GM18526 (cell line): Measurements from ENCODE around the gene RNF111.
A peak's percentile ranks its signal among the peaks of the same experiment; 100 is the strongest.

Source experiments
- POLR2A ChIP-seq: IDR thresholded peaks from 3 replicates; pipeline ENCODE4 v1.6.1; 2011; ENCODE audit not compliant: insufficient read length; ENCODE audit errors: extremely low read depth

RNF111 gene

DNA sequence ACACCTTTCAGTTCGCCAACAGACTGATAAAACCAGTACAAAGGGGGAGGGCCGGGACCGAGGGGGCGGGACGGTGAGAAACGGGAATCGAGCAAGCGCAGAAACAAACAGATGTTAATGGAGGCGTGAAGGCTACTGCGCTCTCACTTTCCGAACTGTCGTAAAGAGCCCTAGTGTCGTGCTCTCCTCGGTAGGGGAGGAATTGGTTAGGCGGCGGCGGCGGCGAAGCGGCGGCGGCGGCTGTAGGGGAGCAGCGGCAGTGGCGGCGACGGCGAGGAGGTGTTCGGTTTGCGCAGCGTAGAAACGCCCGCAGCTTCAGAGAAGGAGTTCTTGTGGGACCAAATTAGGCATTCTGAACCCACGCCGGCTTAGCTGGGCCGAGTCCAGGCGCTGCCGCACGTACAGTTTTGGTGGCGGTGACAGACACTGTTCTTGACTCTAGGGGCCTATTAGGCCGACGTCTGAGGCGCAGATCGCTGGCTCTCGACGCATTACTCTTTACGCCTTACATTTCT lies at the start of gene RNF111:
RNF111 (plus strand) TSS at position 173 of the 515 bp plus-strand sequence. CDS start 43,160 bp downstream, outside the sequence.
- peak; percentile 60 for TF ChIP-seq POLR2A

DNA sequence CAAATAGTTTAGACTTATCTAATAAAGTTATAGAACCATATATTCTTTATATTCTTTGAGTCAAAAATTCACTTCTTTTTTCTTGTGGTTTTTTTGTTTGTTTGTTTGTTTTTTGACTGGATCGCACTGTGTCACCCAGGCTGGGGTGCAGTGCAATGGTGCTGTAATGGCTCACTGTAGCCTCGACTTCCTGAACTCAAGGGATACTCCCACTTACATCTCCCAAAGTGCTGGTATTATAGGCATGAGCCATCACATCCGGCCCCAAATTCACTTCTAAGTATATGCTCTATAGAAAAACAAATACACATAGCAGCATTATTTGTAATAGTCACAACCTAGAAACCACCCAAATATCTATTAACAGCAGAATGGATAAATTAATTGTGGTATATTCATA lies 40.3 kb upstream of the RNF111 start:
- TF ChIP-seq POLR2A: no peak

DNA sequence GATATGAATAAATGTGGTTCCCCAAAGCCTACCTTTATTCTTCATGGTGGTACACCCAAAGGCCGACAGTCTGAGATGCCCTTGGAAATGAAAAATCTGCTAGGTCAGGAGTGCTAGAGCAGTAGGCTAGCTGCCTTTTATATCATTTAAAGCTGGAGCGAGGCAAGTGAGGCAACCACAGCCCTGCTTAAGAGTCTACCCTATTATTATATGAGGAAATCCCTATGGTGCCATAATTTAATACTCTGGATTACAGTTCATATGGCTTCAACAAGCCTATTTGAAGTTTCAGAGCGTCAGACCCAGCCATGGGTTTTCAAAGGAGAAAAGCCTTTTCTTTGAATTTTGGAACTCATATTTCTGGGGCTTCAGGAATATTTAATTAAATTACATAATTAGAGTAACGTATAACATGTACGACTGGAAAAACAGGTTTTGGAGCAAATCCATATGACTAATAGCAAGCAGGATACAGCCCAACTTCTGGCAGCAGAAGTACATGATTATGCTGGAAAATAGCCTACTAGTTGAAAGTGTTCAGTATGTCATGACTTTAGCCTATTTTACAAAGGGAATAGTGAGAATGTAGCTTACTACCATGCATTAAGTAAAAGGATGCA lies 36.0 kb upstream of the RNF111 start:
- no peak for TF ChIP-seq POLR2A

DNA sequence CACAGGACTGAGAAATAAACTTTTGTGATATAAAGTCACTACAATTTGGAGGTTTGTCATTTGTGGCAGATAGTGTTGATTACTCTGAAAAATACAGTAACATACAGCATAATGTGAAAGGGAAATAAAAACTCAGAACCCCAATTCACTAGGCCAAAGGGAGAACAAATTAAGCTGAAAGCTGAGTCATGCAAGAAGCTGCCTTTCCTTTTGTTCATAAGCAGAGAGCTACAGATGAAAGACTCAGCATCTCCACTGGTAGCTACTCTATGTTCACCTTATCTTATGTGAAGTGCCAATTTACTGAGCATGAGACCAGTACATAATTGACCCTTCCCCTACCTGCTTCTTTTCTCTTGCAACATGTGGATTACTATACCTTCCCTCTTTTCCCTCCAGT lies 34.7 kb upstream of the RNF111 start:
- no peak for TF ChIP-seq POLR2A

DNA sequence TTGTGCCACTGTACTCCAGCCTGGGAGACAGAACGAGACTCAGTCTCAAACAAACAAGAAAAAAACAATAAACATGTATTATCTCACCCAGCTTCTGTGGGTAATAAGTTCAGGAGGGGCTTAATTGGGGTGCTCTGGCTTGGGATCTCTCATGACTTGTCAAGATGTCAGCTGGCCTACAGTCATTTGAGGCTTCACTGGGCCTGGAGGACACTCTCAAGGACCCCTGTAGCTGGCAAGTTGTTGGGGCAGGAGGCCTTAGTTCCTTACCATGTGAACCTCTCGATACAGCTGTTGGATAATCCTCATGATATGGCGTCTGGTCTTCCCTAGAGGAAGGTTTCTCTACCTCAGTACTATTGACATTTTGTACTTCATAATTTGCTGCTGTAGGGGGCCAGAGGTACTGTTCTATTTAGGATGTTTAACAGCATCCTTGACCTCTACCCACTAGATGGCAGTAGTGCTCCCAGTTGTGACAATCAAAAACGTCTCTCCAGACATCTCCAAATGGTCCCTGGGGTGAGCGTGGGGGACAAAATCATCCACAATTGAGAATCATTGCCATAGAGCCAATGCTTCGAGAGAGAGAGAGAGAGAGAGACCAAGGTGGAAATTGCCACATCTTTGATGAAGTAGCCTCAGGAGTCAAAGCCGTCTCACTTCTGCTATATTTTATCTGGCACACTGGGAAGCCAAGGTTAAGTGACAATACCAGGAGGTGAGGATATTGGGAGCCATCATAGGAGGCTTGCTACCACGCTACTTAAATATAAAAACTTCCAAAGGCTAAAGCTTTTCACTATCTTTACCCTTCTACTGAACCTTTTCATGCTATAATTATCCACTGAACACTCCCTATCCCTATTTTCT lies 30.1 kb upstream of the RNF111 start:
- TF ChIP-seq POLR2A: no peak

DNA sequence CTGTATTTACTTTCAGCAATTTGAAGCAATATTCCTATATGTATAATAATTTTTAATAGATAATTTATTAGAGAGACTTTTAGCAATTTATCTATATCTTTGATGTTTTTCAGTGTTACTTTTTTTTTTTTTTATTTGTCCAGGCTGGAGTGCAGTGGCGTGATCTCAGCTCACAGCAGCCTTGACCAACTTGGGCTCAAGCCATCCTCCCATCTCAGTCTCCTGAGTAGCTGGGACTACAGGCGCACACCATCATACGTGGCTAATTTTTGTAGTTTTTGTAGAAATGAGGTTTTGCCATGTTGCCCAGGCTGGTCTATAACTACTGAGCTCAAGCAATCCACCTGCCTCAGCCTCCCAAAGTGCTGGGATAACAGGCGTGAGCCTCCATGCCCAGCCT lies 28.7 kb upstream of the RNF111 start:
- TF ChIP-seq POLR2A: no peak

DNA sequence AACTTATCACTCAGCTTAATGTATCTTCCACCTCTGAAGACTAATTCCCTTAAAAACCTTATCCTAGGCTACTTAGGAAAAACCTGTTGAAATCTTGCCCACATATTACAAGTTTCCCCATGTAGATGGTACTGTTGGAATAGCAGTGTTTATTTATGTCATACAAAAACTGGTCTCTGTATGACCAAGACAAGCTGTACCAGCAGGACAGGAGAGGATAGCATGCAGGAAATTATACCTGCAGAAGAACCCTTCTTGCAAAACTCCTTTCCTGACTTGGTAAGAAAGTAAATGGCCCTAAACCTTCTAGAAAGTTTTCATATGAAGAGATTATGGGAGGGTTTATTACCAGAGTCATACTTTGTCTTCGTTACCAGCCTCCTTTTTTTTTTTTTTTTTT lies 25.3 kb upstream of the RNF111 start:
- no peak for TF ChIP-seq POLR2A

DNA sequence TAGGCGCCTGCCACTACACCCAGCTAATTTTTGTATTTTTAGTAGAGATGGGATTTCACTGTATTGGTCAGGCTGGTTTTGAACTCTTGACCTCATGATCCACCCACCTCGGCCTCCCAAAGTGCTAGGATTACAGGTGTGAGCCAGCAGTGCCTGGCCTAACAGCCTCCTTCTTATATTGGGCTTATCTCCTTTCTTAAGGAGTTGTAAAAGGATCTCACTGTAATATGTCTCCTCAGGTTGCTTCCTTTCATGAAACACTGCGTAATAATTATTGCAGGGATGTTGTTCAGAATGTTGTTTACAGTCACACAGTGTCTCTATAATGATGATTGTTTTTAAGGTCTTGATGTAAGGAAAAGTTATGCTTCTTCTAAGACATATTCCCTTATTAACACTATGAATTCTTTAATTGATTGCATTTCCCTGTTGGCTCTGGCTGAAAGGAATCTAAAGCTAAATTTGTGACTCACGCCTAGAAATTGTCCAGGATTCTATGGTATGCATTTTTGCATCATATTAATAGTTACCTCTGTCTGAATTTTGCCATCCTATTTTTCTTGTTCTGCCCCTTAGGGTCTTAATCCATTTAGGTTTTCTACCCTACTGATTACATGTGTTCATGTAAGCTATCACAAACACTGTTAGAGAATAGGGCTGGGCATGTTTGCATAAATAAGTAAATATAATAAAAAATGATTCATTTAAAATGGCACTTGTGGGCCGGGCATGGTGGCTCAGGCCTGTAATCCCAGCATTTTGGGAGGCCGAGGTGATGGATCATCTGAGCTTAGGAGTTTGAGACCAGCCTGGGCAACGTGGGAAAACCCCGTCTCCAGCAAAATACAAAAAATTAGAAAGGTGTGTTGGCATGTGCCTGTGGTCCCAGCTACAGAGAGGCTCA lies 24.5 kb upstream of the RNF111 start:
- TF ChIP-seq POLR2A: no peak

DNA sequence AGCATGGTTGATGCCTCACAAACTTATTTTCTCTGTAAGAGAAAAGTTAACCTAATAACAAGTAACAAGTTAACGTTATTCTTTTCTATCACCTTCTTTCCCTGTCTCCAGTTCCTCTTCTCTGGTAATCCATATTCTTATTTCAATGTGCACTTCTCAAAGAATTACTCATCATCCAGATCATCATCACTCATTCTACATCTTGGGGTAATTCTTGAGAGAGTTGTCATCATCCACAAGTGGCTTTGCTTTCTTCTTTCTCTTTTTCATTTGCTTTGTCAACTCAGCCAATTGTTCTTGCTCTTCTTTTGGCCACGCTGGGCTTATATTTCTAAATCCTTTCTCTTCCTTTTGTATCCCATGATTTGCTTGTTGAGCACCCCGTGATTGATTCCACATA lies 20.8 kb upstream of the RNF111 start:
- TF ChIP-seq POLR2A: no peak

DNA sequence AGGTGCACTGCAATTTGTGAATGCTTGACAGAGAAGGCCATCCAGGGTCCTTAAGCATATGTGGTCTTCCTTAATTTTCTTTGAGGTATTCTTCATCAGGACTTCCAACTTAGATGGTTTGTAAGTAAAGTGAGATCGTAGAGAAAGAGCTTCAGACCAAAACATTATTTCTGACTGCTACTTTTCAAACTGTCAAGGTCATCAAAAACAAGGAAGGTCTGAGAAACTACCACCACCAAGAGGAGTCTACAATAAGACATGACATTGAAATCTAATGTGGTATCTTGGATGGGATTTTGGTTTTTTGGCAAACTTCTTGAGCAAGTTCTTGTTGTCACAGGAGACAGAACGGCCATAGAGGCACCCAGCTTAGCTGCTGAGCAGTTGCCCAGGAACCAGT lies 20.0 kb upstream of the RNF111 start:
- TF ChIP-seq POLR2A: no peak

DNA sequence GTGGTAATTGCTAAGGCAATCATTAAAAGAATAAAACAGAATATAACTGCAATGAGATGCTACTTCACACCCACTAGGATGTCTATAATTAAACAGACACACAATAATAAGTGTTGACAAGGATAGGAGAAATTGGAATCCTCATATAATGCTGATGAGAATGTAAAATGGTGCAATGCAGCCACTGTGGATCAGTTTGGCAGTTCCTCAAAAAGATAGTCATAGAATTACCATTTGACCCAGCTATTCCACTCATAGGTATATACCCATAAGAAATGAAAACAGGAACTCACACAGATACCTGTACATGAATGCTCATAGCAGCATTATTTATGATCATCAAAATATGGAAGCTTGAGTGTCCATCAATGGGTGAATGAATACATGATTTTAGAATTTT lies 9.6 kb upstream of the RNF111 start:
- no peak for TF ChIP-seq POLR2A

DNA sequence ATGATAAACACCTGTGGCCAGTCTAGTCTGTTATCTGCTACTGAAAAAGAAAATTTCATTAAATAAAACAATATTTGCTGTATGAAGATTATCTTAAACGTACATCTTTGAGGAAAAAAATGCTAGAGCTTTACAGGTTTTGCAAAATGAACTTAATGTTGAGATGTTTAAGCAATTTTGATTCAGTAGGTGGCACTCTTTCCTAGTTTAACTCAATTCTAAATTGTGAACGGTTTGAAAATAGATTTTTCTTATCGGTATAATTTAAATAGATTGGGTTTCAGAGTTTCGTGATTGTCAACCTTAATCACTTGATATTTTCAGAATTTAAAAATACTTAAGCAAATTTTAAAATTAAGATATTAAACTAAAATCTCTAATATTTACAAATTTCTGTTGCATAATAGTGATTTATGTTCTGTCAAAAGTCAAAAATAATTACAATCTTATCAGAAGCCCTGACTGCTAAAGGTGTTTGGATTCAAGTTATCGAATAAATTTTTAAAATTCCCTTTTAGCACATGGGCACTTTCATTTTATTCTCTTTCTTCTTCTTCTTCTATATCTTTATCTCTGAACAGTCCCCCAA lies 7.0 kb upstream of the RNF111 start:
- no peak for TF ChIP-seq POLR2A

DNA sequence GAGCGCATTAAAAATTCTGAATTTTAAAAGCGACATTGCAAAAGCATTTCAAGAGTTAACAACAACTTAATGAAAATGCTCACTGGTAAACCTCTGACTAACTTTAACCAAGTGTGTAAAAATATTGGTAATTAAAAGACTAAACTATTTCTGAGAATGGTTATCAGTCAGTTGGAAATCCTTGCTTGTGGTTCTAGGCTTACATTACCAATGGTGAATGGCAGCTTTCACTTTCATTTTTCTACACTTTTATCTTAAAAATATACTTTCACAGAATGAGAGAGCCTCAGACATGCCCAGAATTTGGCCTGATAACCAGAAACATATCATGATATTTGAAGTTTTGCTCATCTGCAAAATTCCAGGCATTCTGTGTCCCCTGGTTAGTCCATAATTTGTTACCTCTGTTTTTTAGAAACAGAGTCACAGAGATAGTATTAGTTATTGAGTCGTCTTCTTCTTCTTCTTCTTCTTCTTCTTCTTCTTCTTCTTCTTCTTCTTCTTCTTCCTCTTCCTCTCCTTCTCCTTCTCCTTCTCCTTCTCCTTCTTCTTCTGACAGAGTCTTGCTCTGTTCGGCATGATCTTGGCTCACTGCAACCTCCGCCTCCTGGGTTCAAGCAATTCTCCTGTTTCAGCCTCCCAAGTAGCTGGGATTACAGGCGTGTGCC lies 5.5 kb upstream of the RNF111 start:
- TF ChIP-seq POLR2A: no peak

DNA sequence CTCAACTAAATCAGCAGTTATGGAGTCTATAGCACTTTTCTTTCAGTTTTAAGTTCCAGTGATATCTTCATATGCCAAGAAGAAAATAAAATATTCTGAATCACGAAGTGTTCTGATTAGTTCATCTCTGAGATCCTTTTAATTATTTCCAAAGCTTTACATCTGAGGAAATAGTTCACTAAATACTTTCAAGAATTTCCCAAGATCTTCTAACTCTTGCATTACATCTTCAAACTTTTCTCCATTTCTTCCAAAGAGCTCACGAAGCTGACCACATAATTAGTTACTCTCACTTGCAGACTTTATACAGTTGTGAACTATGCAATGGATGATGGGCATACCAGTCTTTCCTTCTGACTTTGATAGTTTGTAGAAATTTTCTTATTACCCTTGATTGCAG lies 4.2 kb upstream of the RNF111 start:
- TF ChIP-seq POLR2A: no peak

DNA sequence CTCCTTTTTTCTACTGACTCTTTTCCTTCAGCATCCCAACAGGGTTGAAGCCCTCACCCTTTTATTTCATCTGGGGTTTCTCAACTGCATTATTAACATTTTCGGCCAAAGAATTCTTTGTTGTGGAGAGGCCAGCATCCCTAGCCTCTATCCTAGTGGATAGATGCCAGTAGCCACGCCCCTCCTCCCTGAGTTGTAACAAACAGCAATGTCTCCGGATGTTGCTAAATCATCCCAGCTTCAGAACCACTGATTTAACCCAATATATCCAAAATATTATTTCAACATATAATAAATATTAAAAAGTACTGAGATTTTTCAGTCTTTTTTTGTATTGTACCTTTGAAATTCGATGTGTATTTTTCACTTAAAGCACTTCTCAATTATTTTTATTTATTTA lies 2.0 kb upstream of the RNF111 start:
- no peak for TF ChIP-seq POLR2A

DNA sequence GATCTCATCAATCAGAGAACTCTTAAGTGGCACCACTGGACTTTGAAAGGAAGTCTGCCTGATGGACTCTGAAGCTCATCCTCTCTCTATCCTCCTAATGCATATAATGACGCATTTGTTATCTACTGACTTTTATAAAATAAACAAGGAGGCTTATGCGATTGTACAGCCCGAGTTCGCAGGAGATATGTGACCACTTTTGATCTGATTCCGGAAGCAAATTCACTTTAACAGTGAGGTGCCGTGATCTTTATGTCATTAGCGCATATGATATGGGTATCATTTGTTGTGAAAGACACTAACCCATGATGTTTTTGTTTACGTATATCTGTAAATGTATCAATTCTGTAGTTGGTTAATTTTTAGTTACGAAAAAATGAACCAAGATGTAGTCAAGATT lies 427 bp upstream of the RNF111 start:
- TF ChIP-seq POLR2A: no peak
